ENCODE data around the gene NUDT5.

GRCh38 chr10:12235116-12235694, 39.5 kb upstream of the NUDT5 start:
- TF ChIP-seq, protein P1, sequence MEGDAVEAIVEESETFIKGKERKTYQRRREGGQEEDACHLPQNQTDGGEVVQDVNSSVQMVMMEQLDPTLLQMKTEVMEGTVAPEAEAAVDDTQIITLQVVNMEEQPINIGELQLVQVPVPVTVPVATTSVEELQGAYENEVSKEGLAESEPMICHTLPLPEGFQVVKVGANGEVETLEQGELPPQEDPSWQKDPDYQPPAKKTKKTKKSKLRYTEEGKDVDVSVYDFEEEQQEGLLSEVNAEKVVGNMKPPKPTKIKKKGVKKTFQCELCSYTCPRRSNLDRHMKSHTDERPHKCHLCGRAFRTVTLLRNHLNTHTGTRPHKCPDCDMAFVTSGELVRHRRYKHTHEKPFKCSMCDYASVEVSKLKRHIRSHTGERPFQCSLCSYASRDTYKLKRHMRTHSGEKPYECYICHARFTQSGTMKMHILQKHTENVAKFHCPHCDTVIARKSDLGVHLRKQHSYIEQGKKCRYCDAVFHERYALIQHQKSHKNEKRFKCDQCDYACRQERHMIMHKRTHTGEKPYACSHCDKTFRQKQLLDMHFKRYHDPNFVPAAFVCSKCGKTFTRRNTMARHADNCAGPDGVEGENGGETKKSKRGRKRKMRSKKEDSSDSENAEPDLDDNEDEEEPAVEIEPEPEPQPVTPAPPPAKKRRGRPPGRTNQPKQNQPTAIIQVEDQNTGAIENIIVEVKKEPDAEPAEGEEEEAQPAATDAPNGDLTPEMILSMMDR (IDR thresholded peaks at IDR 0.05), result no peak
- no peak for TF ChIP-seq POLR2A (IDR thresholded peaks at IDR 0.05)
